SU-DHL-6 (cell line): ENCODE results near the gene SYK.
"Not testable (repeated sequence)": the region's sequence is repeated elsewhere in the genome, so short reads cannot be mapped to it uniquely, and the experiment has no call there.

ENCODE experiments used
- H2AFZ ChIP-seq: fragments of 200-600 bp; sonication (generic); 2 replicates; pipeline ENCODE4 v1.6.1; 2014; ENCODE audit warnings: low read depth, mild to moderate bottlenecking, moderate library complexity, mixed read lengths, antibody characterized with exemption, low read length; ENCODE audit not compliant: severe bottlenecking
- H3F3A ChIP-seq: fragments of 200-600 bp; shearing (Covaris generic); 2 replicates; pipeline ENCODE4 v1.6.0; 2016; ENCODE audit warnings: antibody characterized with exemption, mild to moderate bottlenecking; ENCODE audit not compliant: insufficient read depth
- H3K27ac ChIP-seq: fragments of 200-600 bp; sonication (generic); 2 replicates; pipeline ENCODE4 v1.5.1; 2016; ENCODE audit warnings: low read depth, mild to moderate bottlenecking, low read length, moderate library complexity, mixed read lengths
- H3K27me3 ChIP-seq: fragments of 200-600 bp; sonication (generic), shearing (Covaris generic); 2 replicates; pipeline ENCODE4 v1.6.0; 2014; ENCODE audit warnings: mild to moderate bottlenecking, low read length
- H3K36me3 ChIP-seq: fragments of 200-600 bp; sonication (generic); 2 replicates; pipeline ENCODE4 v1.6.1; 2014; ENCODE audit warnings: mild to moderate bottlenecking, low read length, mixed read lengths
- H3K4me2 ChIP-seq: fragments of 300-600, 200-600 bp; shearing (Covaris generic), sonication (generic); 2 replicates; pipeline ENCODE4 v1.6.0; 2014; ENCODE audit warnings: low read length, low read depth, mild to moderate bottlenecking; ENCODE audit not compliant: poor library complexity, severe bottlenecking
- H3K4me3 ChIP-seq: fragments of 200-600 bp; sonication (generic); 2 replicates; pipeline ENCODE4 v1.5.1; 2014; ENCODE audit warnings: antibody characterized with exemption, low read length, mild to moderate bottlenecking, mixed read lengths; ENCODE audit not compliant: insufficient read depth, poor library complexity, severe bottlenecking
- H3K79me2 ChIP-seq: fragments of 200-600 bp; sonication (generic); 2 replicates; pipeline ENCODE4 v1.6.1; 2014; ENCODE audit warnings: mild to moderate bottlenecking, low read length, moderate library complexity; ENCODE audit not compliant: insufficient read depth
- H3K9ac ChIP-seq: fragments of 200-600 bp; sonication (generic); 2 replicates; pipeline ENCODE4 v1.7.0; 2014; ENCODE audit warnings: mild to moderate bottlenecking, low read length
- H3K9me2 ChIP-seq: fragments of 200-600 bp; sonication (generic); replicated peaks from 2 replicates; pipeline ENCODE4 v1.6.1; 2014; ENCODE audit warnings: low read length; ENCODE audit not compliant: insufficient read depth
- H3K9me3 ChIP-seq: fragments of 200-600 bp; sonication (generic); 2 replicates; pipeline ENCODE4 v1.6.1; 2014; ENCODE audit warnings: low read length, mixed read lengths; ENCODE audit not compliant: insufficient read depth
- H4K20me1 ChIP-seq: fragments of 200-600 bp; sonication (generic); 2 replicates; pipeline ENCODE4 v1.6.1; 2014; ENCODE audit warnings: low read depth, mild to moderate bottlenecking, antibody characterized with exemption, low read length, moderate library complexity, mixed read lengths
- CTCF ChIP-seq: fragments of 200-600 bp; sonication (generic); IDR thresholded peaks from one replicate; pipeline ENCODE4 v1.5.1; 2017; ENCODE audit warnings: antibody characterized with exemption, mild to moderate bottlenecking, low read length, moderate library complexity; ENCODE audit not compliant: insufficient read depth, poor library complexity, severe bottlenecking
- EZH2phosphoT487 ChIP-seq: fragments of 200-600 bp; sonication (generic), shearing (Covaris generic); conservative IDR thresholded peaks from 2 replicates; pipeline ENCODE4 v1.6.1; 2018; ENCODE audit warnings: mild to moderate bottlenecking, antibody characterized with exemption, low read length, moderate library complexity, mixed read lengths

SYK gene

GRCh38 chr9:90884178-90884577, 82.6 kb downstream of the SYK start:
- H3K79me2 ChIP-seq = no peaks in the 10 kb centered on the region
- no peak overlapping the region for H2AFZ ChIP-seq
- no peaks in the 10 kb centered on the region for H3K9me2 ChIP-seq
- no peak overlapping the region for H3K4me2 ChIP-seq
- peaks cover 17% of the 10 kb centered on the region for H3F3A ChIP-seq
- TF ChIP-seq EZH2phosphoT487 (no peak), CTCF (no peak)
- H3K36me3 ChIP-seq = peaks cover 13% of the 10 kb centered on the region
- H4K20me1 ChIP-seq = no peaks in the 10 kb centered on the region
- no peaks in the 10 kb centered on the region for H3K9me3 ChIP-seq
- H3K4me3 ChIP-seq = no peak overlapping the region
- H3K27ac ChIP-seq = no peak overlapping the region
- no peak overlapping the region for H3K9ac ChIP-seq
- no peaks in the 10 kb centered on the region for H3K27me3 ChIP-seq

- not testable (repeated sequence) for H3K9me3 ChIP-seq, H2AFZ ChIP-seq, H3K4me3 ChIP-seq, H3K27me3 ChIP-seq, H3K9ac ChIP-seq, H3K36me3 ChIP-seq, H3K79me2 ChIP-seq, H3K4me2 ChIP-seq, H3K9me2 ChIP-seq, H3K27ac ChIP-seq, H4K20me1 ChIP-seq
- peaks cover 14% of the 10 kb centered on the region for H3F3A ChIP-seq
These were observed 85.2 kb downstream of the SYK start for GRCh38 chr9:90886868-90887267.

GRCh38 chr9:90888941-90889340, 87.3 kb downstream of the SYK start:
- Histone ChIP-seq H2AFZ (no peak overlapping the region), H3K4me3 (no peak overlapping the region), H3K4me2 (no peak overlapping the region), H3K27me3 (no peaks in the 10 kb centered on the region), H3K9me2 (no peaks in the 10 kb centered on the region), H3K79me2 (no peaks in the 10 kb centered on the region), H3K36me3 (0 out of 2 replicates have a peak, but pooled peaks cover 6% of the 10 kb centered on the region), H4K20me1 (no peaks in the 10 kb centered on the region), H3K9me3 (no peaks in the 10 kb centered on the region), H3K9ac (no peak overlapping the region), H3F3A (peaks cover 4% of the 10 kb centered on the region), H3K27ac (no peak overlapping the region)
- TF ChIP-seq CTCF = no peak
- no peak for TF ChIP-seq EZH2phosphoT487

- Histone ChIP-seq H3K9me3 (no peaks in the 10 kb centered on the region), H3K27ac (no peak overlapping the region), H3K27me3 (no peaks in the 10 kb centered on the region), H3K4me3 (no peak overlapping the region), H3K36me3 (0 out of 2 replicates have a peak, but pooled peaks cover 3% of the 10 kb centered on the region), H3K9ac (no peak overlapping the region), H3K79me2 (no peaks in the 10 kb centered on the region), H2AFZ (no peak overlapping the region), H3F3A (no peaks in the 10 kb centered on the region), H4K20me1 (no peaks in the 10 kb centered on the region), H3K4me2 (no peak overlapping the region), H3K9me2 (no peaks in the 10 kb centered on the region)
- TF ChIP-seq EZH2phosphoT487 (no peak), CTCF (no peak)
These were observed 88.7 kb downstream of the SYK start for GRCh38 chr9:90890146-90890810.
